Mesangial cell (primary cell): ENCODE data around the gene ARRDC5. TPM values are rescaled to one million over a fixed set of nuclear protein-coding genes. Genes with fewer than 3 reads are reported as not detected.

Experiments
- total RNA-seq: library from RNA; depleted of rRNA; stranded (reverse); fragments of >200 nt; gene quantifications from 2 replicates; pipeline ENCODE4 v1.2.3, GENCODE V29; 2015

Gene ARRDC5
- not detected in 2 replicates for total RNA-seq

GRCh38 chr19:4902796-4903195, at the start of gene ARRDC5:
Gene ARRDC5 (minus strand): TSS chr19:4902896. CDS start chr19:4902825, 71 bp downstream.

GRCh38 chr19:4909156-4909896, 6.6 kb upstream of the ARRDC5 start, which contains the start of gene UHRF1:
Gene UHRF1 (plus strand): TSS chr19:4909501. CDS start chr19:4910886, 1,385 bp downstream.

GRCh38 chr19:4867534-4868285, 35.0 kb downstream of the ARRDC5 start, which contains the start of gene PLIN3:
Gene PLIN3 (minus strand): TSS chr19:4867667. CDS start chr19:4861394, 6,273 bp downstream.

Other genes starting within 250 kb of the ARRDC5 start
- gene MYDGF, start 232.6 kb downstream of the ARRDC5 start, total RNA-seq: 129 and 171 TPM in 2 replicates
- 57.8 and 127 TPM in 2 replicates for gene DPP9, start 179.1 kb downstream of the ARRDC5 start, total RNA-seq
- 14.7 and 15.1 TPM in 2 replicates for gene FEM1A, start 111.2 kb downstream of the ARRDC5 start, total RNA-seq
- gene TICAM1, start 71.2 kb downstream of the ARRDC5 start, total RNA-seq: 7.7 and 9.1 TPM in 2 replicates
- gene PLIN3, start 35.2 kb downstream of the ARRDC5 start, total RNA-seq: 234 and 242 TPM in 2 replicates
- 18.3 and 131 TPM in 2 replicates for gene UHRF1, start 6.6 kb upstream of the ARRDC5 start, total RNA-seq
- 17.4 and 35.7 TPM in 2 replicates for gene KDM4B, start 66.2 kb upstream of the ARRDC5 start, total RNA-seq